Heart left ventricle (tissue), 16 donors: Measurements from ENCODE around the gene NFATC2. TPM values are rescaled to one million over a fixed set of nuclear protein-coding genes. Genes with fewer than 3 reads are reported as not detected.

Experiments
- ATAC-seq, 4 donors: fragments of 200-7000 bp; cut with Tn5 transposase; one replicate each; pipeline ENCODE4 v1.9.1; 2020 to 2022; ENCODE audit warnings: moderate library complexity in 4 of 4, mild to moderate bottlenecking in 3 of 4, moderate number of reproducible peaks in 1 of 4
- DNase-seq, 5 donors: peaks; one replicate each; pipeline ENCODE4 v3.0.0-alpha.2; 2020
- H3K27ac ChIP-seq, 12 donors: fragments of 200-600 bp; sonication (generic) in 4 of 12; one replicate each; pipeline versions ENCODE4 v1.5.0 to v1.8.0; 2016 to 2022; ENCODE audit warnings: mild to moderate bottlenecking in 2 of 12
- H3K27me3 ChIP-seq, 9 donors: fragments of 200-600 bp; sonication (generic) in 2 of 9; one replicate each; pipeline versions ENCODE4 v1.5.1 to v1.8.0; 2016 to 2022; ENCODE audit warnings: mild to moderate bottlenecking in 3 of 9
- H3K36me3 ChIP-seq, 9 donors: fragments of 200-600 bp; sonication (generic) in 2 of 9; one replicate each; pipeline versions ENCODE4 v1.5.0 to v1.8.0; 2018 to 2022; ENCODE audit warnings: mild to moderate bottlenecking in 2 of 9
- H3K4me1 ChIP-seq, 12 donors: fragments of 200-600 bp; sonication (generic) in 4 of 12; one replicate each; pipeline versions ENCODE4 v1.5.0 to v1.8.0; 2016 to 2022; ENCODE audit warnings: mild to moderate bottlenecking in 3 of 12
- H3K4me3 ChIP-seq, 12 donors: fragments of 200-600 bp; sonication (generic) in 4 of 12; one replicate each; pipeline versions ENCODE4 v1.5.0 to v1.8.0; 2017 to 2022; ENCODE audit warnings: mild to moderate bottlenecking in 9 of 12, moderate library complexity in 4 of 12
- H3K9me3 ChIP-seq, 12 donors: fragments of 200-600 bp; sonication (generic) in 4 of 12; one replicate each; pipeline versions ENCODE4 v1.5.0 to v1.8.0; 2016 to 2022; ENCODE audit warnings: mild to moderate bottlenecking in 1 of 12
- POLR2A ChIP-seq, 2 donors: fragments of 450-650 bp; IDR thresholded peaks; one replicate each; pipeline ENCODE4 v1.6.1; 2017; ENCODE audit warnings: antibody characterized with exemption in 2 of 2, mild to moderate bottlenecking in 2 of 2, moderate library complexity in 2 of 2
- WGBS, 4 donors: extraction: QIAGEN DNeasy Blood & Tissue Kit in 2 of 4; methylation state at CpG; one replicate each; pipeline versions ENCODE4 v1.1.5 to v1.1.7; 2013 to 2018; 5-methylcytosine and 5-hydroxymethylcytosine counted together
- intact Hi-C, 10 donors: fragments of 100-400 bp; cut with DNase I; formaldehyde crosslinking; loops; one replicate each; pipeline versions ENCODE4 v1.11.1 to v1.14.2; 2022
- polyA plus RNA-seq, 2 donors: library from polyadenylated mRNA; stranded (reverse); fragments of 200-250 nt; gene quantifications; one replicate each; pipeline ENCODE4 v1.2.3, GENCODE V29; 2013
- total RNA-seq, 9 donors: library from RNA; depleted of rRNA in 2 of 9; stranded (reverse); fragments of >200 nt in 2 of 9; fragmentation: NEBNext Ultra II Directional in 3 of 9; extraction: Animal tissue kit (Norgen Biotek cat#: 25700) in 3 of 9; gene quantifications; one replicate each; pipeline versions ENCODE4 v1.1.0 to v1.2.4, GENCODE V29; 2016 to 2023
- TF ChIP-seq, protein P1 (sequence below), 12 donors: fragments of 200-600 bp; sonication (generic) in 4 of 12; IDR thresholded peaks; one replicate each; pipeline versions ENCODE4 v1.5.0 to v1.8.0; 2018 to 2022; ENCODE audit warnings: antibody characterized with exemption in 12 of 12, mild to moderate bottlenecking in 5 of 12
- donor health status: ischemic (EF 13 %, LVEDD 7.1; RV severe dilation, severe dysfunction).
- donor health status: healthy with polysubstance abuse.
- donor health status: DM: no; HTN: yes; CAD: no.
- donor health status: DM: no; HTN: no; CAD: no.
- donor health status: ischemic (EF 25% LVEDD 6.9; RV normal size, moderate dysfunction).
- donor health status: ischemic (EF 25% LVEDD 5.7; RV mildly dilated, moderate dysfunction).
- donor health status: healthy.
- donor health status: DM: yes; HTN: yes; CAD: no.
- donor health status: ischemic (EF 35%, LVEDD 5.7; RV mildly dilated, moderate dysfunction).
- donor health status: nonischemic (EF 11% LVEDD 7.7; RV severe dilation, severe dysfunction).
- donor health status: DM: yes; HTN: yes; CAD: no.
- donor health status: PGD.
- donor health status: ischemic (EF 29% LVEDD 5.4; RV normal size, mild dysfunction).
- donor health status: nonischemic (EF 23%, LVEDD 6.1; RV moderate dilation, normal function).

The NFATC2 gene
- total and polyA plus RNA-seq, 11 donors, result 0.76 to 7.6 (median 3.2) TPM

DNA sequence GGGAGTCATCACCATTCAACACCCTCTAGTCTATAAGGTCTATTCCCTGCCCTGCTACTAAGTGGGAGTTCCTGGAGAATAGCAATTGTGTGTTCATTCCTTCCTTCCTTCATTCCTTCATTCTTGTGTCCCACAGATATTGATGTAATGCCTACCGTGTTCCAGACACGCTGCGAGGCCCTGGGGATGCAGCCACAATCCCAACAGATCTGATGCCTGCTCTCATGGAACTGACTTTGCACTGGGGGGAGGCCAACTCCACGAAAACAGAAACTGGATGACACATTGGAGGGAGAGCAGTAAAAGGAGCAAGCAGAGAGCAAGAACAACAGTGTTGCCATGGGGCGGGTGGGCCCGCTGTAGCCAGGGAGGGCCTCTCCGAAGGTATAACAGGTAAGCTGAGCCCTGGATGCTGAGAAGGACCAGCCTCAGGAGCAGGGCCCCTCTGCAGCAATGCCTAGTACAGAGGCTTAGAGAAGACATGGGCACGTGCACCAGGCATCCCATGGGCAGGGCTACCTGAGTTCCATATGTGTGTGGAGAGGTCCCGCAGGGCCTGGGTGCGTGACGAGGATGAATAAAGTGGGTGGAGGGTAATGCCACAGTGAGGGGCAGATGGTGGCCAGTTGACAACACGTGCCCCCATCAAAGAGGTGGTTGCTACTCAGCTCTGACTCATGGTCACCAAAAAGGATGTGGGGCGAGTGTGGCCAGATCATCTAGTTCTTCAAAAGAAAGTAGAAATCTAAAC is 173.9 kb downstream of the NFATC2 start:
- H3K9me3 ChIP-seq, result peaks cover 0 to 11% (median 0%) of the 10 kb centered on the region in 12 donors
- WGBS, 4 donors, result 92 to 94% (median 92%) methylated on average over 13 of the region's 13 CpGs
- no peaks in the 10 kb centered on the region for H3K27me3 ChIP-seq
- peaks cover 0 to 16% (median 3%) of the 10 kb centered on the region in 12 donors for H3K4me1 ChIP-seq
- ATAC-seq (no peak), DNase-seq (no peak)
- intact Hi-C loops, result no loop called here
- TF ChIP-seq, protein P1, sequence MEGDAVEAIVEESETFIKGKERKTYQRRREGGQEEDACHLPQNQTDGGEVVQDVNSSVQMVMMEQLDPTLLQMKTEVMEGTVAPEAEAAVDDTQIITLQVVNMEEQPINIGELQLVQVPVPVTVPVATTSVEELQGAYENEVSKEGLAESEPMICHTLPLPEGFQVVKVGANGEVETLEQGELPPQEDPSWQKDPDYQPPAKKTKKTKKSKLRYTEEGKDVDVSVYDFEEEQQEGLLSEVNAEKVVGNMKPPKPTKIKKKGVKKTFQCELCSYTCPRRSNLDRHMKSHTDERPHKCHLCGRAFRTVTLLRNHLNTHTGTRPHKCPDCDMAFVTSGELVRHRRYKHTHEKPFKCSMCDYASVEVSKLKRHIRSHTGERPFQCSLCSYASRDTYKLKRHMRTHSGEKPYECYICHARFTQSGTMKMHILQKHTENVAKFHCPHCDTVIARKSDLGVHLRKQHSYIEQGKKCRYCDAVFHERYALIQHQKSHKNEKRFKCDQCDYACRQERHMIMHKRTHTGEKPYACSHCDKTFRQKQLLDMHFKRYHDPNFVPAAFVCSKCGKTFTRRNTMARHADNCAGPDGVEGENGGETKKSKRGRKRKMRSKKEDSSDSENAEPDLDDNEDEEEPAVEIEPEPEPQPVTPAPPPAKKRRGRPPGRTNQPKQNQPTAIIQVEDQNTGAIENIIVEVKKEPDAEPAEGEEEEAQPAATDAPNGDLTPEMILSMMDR (IDR thresholded peaks at IDR 0.05), result no peak
- TF ChIP-seq POLR2A (IDR thresholded peaks at IDR 0.05), result no peak
- no peak overlapping the region for H3K4me3 ChIP-seq
- H3K36me3 ChIP-seq, result no peaks in the 10 kb centered on the region
- no peak overlapping the region for H3K27ac ChIP-seq

DNA sequence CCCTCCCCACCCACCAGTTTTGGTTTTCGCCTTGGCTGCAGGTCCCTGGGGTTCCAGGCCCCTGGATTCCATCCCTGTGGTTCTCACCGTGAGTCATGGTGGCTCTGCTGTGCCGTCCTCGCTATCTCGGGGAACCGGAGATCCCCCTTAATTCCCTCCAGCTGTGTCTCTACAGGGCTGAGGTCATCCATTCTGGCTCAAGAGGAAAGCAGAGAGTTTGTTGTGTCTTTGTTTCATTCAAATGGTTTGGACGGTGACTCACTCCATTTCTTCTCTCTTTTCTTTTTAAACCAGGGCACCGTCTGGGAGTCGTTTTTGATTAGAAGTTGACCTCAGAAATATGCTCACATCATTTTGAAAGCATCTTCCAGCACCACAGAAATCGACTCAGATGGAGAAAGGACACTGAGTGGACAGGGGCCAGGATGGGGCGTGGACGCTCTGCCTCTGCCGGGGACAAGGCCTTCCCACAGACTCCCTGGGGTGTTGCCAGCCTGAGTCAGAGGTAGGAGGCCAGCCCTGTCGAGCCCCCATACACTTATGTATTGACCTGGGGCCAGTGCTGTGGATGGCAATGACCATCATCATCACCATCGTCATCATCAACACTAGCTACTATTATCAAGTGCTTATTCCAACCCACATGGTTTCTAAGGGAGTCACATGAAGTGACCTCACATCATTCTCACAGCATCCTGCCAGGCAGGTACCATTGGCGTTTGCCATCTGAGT is 176.2 kb downstream of the NFATC2 start:
- no peaks in the 10 kb centered on the region for H3K36me3 ChIP-seq
- no peaks in the 10 kb centered on the region for H3K27me3 ChIP-seq
- TF ChIP-seq, protein P1 (IDR thresholded peaks at IDR 0.05), result no peak
- TF ChIP-seq POLR2A (IDR thresholded peaks at IDR 0.05), result no peak
- DNase-seq (peak; percentile 31 to 92 (median 84)), ATAC-seq (peak; percentile 49 to 92 (median 85))
- peak overlapping the region in 7 of 12 donors; percentile 26 to 65 (median 53) for H3K27ac ChIP-seq
- peaks cover 0 to 23% (median 0%) of the 10 kb centered on the region in 12 donors for H3K9me3 ChIP-seq
- H3K4me3 ChIP-seq, result no peak overlapping the region
- intact Hi-C loops, result no loop called here
- H3K4me1 ChIP-seq, result peaks cover 0 to 5% (median 0%) of the 10 kb centered on the region in 12 donors
- 57 to 71% (median 62%) methylated on average over 15 to 16 of the region's 16 CpGs for WGBS, 4 donors

DNA sequence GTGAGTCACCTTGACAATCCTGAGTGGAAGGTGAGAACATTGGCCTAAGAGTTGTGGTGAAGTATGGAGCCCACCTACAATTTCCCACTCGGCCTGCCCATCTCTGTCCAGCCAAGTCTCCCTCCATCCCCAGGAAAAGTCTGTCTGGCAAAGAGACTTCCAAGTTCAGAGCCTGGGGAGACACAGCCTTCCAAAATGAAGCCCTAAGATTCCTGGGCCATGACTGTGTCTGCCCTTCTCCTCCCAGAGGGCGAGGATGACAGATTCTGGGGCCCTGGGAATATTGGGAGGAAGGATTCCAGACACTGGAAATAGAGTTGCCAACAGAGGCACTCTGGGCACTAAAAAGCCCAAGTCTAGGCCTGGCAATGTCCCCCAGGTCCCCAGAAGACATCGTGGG is 176.8 kb downstream of the NFATC2 start:
- ATAC-seq, result peak in 3 of 4 donors; percentile 26 to 76 (median 52)

More for the DNA sequence above, 176.8 kb downstream of the NFATC2 start:
- intact Hi-C loops, result no loop called here
- H3K36me3 ChIP-seq, result no peaks in the 10 kb centered on the region
- peaks cover 0 to 5% (median 0%) of the 10 kb centered on the region in 12 donors for H3K4me1 ChIP-seq
- no peaks in the 10 kb centered on the region for H3K27me3 ChIP-seq
- peaks cover 0 to 23% (median 0%) of the 10 kb centered on the region in 12 donors for H3K9me3 ChIP-seq
- H3K27ac ChIP-seq, result peak overlapping the region in 7 of 12 donors; percentile 26 to 65 (median 53)
- WGBS, 4 donors, result 72 to 88% (median 75%) methylated on average over 2 to 3 of the region's 3 CpGs
- TF ChIP-seq, protein P1 (IDR thresholded peaks at IDR 0.05), result no peak
- no peak for TF ChIP-seq POLR2A (IDR thresholded peaks at IDR 0.05)
- no peak overlapping the region for H3K4me3 ChIP-seq
- peak in 1 of 5 donors; percentile 53 for DNase-seq
